HL-60 (cell line): Measurements from ENCODE around the gene TGFA.

Experiments
- GABPA ChIP-seq: IDR thresholded peaks from 2 replicates; pipeline ENCODE4 v1.6.1; 2012; ENCODE audit warnings: low read depth
- POLR2AphosphoS5 ChIP-seq: IDR thresholded peaks from 2 replicates; pipeline ENCODE4 v1.6.1; 2012; ENCODE audit warnings: low read depth
- REST ChIP-seq: IDR thresholded peaks from 2 replicates; pipeline ENCODE4 v1.6.1; 2012; ENCODE audit warnings: low read depth; ENCODE audit not compliant: insufficient replicate concordance
- SPI1 ChIP-seq: IDR thresholded peaks from 2 replicates; pipeline ENCODE4 v1.6.1; 2012; ENCODE audit warnings: low read depth, mild to moderate bottlenecking, borderline replicate concordance
- TF ChIP-seq, protein P1 (sequence below): IDR thresholded peaks from one replicate; pipeline ENCODE4 v1.5.1; 2011; ENCODE audit warnings: low read length, control low read depth, inconsistent platforms; ENCODE audit not compliant: insufficient read depth

DNA sequence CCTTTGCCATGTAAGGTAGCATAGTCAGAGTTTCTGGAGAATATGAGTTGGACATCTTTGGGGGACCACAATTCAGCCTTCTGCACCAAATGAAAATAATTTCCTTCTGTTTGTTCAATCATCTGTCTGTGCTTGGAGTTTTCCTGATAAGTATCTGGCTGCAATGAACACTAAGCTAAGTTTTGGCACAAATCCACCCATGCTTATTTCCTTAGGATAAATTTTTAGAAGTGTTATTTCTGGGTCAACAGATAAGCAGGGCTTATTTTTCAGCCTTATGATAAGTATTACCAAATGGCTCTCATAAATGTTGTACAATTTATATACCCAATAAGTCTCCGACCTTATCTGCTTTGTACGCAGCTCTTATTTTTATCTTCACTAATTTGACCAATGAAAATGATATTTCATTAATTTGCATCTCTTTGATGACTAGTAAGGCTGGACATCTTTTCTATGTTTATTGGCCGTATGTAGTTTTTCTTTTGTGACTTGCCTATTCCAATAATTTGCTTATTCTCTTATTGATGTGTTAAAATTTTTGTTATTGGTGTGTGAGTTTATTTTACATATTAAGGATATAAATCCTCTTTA lies 59.2 kb downstream of the TGFA start:
- TF ChIP-seq, protein P1, sequence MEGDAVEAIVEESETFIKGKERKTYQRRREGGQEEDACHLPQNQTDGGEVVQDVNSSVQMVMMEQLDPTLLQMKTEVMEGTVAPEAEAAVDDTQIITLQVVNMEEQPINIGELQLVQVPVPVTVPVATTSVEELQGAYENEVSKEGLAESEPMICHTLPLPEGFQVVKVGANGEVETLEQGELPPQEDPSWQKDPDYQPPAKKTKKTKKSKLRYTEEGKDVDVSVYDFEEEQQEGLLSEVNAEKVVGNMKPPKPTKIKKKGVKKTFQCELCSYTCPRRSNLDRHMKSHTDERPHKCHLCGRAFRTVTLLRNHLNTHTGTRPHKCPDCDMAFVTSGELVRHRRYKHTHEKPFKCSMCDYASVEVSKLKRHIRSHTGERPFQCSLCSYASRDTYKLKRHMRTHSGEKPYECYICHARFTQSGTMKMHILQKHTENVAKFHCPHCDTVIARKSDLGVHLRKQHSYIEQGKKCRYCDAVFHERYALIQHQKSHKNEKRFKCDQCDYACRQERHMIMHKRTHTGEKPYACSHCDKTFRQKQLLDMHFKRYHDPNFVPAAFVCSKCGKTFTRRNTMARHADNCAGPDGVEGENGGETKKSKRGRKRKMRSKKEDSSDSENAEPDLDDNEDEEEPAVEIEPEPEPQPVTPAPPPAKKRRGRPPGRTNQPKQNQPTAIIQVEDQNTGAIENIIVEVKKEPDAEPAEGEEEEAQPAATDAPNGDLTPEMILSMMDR, result no peak
- TF ChIP-seq GABPA, result no peak
- no peak for TF ChIP-seq REST
- no peak for TF ChIP-seq POLR2AphosphoS5
- TF ChIP-seq SPI1, result no peak
